ENCODE data around the gene CLTB.

- no peak for TF ChIP-seq CTCF (IDR thresholded peaks at IDR 0.05)
- no peak for TF ChIP-seq RFX5 (IDR thresholded peaks at IDR 0.05)
- no peak for TF ChIP-seq POLR2A (IDR thresholded peaks at IDR 0.05; ENCODE audit: low read length)
Measured at GRCh38 chr5:176416965-176417364, 626 bp upstream of the CLTB start.

All from A549 (cell line).